Measurements from ENCODE around the gene CFAP57.
"Not testable (repeated sequence)": the region's sequence is repeated elsewhere in the genome, so short reads cannot be mapped to it uniquely, and the experiment has no call there.

CFAP57 gene

DNA sequence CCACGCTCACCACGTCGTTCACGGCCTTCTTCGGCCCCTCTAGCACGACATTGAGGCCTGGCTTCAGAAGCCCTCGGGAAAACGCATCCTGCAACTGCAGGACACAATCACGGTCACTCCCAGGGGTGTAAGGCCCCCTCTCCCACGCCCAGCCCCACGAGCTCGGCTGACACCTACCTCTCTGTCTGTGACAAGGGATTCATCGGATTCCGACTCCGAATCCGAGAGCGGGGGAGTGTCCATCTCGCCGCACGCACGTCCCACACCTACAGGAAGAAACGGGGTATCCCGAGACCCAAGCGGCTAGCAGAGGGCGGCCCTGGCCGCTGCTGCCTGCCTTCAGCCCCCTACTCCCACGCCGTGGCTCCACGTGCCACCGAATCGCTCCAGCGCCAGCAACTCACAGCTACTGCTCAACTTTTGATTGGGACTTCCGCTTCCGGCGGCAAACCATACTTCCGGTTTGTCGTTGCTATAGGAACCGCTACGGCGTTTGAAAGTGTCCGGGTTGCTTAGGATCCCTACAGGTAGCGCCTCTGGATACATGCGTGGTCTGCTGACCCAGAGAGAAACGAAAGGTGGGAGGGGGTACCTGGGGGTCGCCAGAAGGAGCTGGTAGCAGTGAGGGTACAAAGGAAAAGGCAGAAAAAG lies at the start of gene CFAP57, which contains the start of gene EBNA1BP2:
TSS of gene CFAP57 (plus strand) at position 455 of the 651 bp plus-strand sequence. CDS start 424 bp downstream, outside the sequence.
TSS of gene EBNA1BP2 (minus strand) at position 415 of the 651 bp plus-strand sequence. CDS start at position 243, 172 bp downstream.
- peak; percentile 76 to 84 for DNase-seq (ENCODE audit: low read depth in 2 of 2, low spot score in 1 of 2)

DNA sequence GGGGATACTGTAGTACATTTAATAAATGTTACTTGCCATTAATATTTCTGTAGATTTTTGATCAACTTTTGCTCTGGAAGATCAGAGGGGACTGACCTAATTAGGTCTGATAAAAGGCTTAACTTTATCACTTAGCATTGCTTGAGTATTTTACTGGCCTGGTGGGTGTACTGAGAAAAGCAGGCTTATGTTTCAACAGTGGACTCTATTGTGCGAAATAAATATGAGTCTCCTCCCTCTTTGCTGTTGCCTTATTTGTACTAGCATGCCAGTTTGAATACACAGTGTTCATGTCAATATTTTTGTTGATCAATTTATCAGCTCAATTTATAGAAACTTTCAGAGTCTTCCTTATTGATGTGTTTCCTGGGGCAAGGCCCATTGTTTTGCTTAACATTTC lies 49.1 kb upstream of the CFAP57 start:
- DNase-seq (ENCODE audit: low read depth in 2 of 2, low spot score in 1 of 2) = no peak

DNA sequence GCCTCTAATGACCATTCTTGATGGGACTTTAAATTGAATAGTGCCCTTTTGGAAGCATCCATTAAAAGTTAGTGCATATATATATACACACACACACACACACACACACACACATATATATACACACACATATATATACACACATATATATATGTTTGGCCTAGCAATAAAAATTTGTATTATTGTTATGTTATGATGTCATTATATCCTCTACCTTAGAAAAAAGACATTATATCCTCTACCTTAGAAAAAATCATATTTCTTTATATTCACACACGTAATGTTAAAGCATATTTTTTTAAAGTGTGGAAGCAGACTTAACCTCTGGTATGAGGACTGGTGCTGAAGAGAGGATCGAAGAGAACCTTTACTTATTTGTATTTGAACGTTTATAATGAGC lies 43.3 kb upstream of the CFAP57 start:
- DNase-seq (ENCODE audit: low read depth in 2 of 2, low spot score in 1 of 2) = no peak

DNA sequence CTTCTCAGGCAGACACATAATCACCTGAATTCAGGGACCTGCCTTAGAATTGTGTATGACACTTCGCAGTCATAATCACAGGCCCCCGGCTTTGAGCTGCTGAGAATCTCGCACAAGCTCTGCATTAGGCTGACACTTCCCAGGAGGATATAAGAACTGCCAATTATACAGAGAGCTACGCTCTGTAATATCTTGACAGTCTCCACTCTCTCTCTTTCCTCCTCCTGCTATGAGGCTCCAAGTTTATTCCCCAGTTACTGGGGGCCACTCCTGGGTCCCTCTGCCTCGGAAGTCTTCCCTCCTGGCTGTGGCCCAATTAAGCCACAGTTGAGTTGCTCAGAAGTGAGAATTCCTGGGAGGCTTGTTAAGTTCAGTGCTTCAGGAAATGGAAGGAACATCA lies 42.7 kb upstream of the CFAP57 start:
- DNase-seq (ENCODE audit: low read depth in 2 of 2, low spot score in 1 of 2) = no peak

DNA sequence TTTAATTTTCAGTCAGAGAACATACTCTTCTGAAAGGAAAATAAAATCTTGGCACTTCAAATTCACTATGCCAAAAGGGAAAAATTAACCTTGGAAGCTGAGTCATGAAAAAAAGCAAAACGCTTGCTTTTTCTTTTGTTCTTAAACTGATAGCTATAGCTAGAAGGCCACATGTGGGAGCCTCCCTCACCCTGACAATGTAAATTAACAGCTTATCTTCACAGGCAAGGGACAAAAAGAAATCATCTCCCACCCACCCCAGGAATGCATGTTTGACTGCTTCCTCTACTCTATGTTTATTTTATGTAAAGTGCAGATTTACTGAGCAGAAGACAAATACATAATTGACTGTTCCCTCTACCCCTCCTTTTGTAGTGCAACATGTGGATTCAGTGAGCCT lies 38.1 kb upstream of the CFAP57 start:
- no peak for DNase-seq (ENCODE audit: low read depth in 2 of 2, low spot score in 1 of 2)

DNA sequence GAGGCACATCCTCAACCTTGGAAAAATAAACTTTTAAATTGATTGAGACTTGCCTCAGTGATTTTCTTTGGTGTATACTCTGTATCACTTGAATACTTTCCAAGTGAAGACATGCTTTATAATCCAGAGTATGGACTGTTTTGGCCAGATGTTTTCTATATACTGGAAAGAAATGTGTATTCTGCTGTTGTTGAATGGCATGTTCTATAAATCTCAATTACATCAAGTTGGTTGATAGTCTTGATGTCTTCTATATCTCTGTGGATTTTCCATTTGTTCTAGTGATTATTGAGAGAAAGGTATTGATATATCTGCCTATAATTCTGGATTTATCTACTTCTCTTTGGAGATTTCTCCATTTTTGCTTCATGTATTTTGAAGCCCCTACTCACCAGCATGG lies 37.5 kb upstream of the CFAP57 start:
- no peak for DNase-seq (ENCODE audit: low read depth in 2 of 2, low spot score in 1 of 2)

DNA sequence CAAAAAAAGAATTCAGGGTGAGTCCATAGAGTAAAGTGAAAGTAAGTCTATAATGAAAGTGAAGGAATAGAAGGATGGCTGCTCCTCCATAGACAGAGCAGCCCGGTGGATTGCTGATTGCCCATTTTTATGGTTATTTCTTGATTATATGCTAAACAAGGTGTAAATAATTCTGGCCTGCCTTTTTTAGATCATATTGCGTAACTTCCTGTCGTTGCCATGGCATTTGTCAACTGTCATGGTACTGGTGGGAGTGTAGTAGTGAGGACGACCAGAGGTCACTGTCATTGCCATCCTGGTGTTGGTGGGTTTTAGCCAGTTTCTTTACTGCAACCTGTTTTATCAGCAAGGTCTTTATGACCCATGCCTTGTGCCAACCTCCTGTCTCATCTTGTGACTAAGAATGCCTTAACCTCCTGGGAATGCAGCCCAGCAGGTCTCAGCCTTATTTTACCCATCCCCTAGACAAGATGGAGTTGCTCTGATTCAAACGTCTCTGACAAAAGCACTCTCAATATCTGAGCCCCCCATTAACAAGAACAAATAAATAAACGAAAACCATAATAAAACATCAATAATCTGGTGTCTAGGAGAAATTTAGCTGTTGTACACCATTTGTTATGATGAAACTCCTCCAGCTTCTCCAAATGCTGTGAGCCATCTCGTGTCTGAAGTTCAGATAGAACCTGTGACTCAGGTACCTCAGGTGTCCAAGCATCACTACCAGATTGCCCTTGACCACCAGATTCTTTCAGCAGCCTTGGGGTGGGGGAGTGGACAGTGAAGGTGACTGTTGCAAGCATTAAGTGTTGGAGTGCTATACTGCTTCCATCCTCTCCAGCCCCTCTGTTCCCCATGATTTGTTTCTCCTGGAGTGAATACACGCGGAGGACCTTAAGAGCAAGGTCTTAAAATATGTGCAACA lies 36.0 kb upstream of the CFAP57 start:
- DNase-seq (ENCODE audit: low read depth in 2 of 2, low spot score in 1 of 2) = no peak

DNA sequence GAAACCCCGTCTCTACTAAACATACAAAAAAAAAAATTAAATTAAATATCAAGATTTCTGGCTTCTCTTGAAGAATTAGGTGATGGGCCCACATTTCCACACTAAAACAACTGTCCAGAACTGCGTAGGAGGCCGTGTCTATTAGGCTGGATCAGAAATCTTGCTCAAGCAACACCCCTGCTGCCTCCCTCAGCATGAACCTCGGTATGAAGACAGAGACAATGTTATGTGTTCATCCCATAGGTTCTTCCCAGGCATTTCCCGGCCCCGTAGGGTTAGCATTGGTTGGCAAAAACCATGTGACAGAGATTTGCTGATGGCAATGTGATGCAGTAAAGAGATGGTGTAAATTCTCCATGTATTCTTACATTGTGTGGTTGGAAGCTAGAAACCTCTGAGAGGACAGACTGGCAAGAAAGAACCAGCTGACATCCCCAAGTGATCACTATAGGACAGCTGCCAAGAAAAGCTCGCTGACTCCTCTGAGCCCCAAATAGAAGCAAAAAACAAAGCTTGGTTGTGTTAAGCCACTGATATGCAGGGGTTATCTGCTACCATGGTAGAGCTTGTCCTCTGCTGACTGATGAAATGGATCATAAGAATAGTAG lies 34.6 kb upstream of the CFAP57 start:
- DNase-seq (ENCODE audit: low read depth in 2 of 2, low spot score in 1 of 2) = no peak

DNA sequence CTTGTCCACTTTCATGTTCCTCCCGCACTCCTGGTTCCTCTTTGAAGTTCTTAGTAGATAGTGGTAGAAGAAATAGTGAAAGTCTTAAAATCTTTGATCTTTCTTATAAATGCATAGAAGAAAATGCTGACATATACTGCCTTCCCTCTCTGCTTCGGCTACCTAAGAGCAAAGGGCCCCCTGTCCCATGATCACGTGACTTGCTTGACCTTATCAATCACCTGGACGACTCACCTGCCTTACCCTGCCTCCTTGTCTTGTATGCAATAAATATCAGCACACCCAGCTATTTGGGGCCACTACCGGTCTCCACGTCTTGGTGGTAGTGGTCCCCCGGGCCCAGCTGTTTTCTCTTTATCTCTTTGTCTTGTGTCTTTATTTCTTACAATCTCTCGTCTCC lies 32.8 kb upstream of the CFAP57 start:
- DNase-seq (ENCODE audit: low read depth in 2 of 2, low spot score in 1 of 2) = not testable (repeated sequence)

DNA sequence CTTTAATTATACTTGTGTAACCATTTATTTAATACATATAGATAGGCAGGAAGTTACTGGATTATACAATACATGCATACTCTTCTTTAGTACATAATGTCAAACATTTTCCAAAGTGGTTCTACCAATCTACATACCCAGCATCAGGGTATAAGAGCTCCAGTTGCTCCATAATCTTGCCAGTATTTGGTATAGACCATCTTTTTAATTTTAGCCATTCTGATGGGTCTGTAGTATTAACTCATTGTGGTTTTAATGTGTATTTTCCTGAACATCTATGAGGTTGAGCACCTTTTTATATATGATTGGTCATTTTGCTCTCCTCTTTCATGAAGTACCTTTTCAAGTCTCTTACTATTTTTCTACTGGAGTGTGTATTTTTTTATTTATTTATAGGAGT lies 32.1 kb upstream of the CFAP57 start:
- DNase-seq (ENCODE audit: low read depth in 2 of 2, low spot score in 1 of 2) = no peak

DNA sequence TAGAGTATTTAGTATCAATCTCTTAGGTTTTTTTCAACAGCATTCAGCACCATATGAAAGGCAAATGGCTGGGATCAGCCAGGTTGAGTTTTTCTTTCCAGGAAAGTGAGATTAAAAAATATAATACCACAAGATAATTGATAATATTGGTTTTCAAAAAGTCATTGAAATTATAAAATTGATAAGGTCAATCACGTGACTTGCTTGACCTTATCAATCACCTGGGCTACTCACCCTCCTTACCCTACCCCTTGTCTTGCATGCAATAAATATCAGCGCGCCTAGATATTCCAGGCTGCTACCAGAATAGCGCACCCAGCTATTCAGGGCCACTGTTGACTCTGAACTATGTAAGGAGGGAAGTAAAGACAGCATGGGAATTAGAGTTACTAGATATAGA lies 31.5 kb upstream of the CFAP57 start:
- no peak for DNase-seq (ENCODE audit: low read depth in 2 of 2, low spot score in 1 of 2)

DNA sequence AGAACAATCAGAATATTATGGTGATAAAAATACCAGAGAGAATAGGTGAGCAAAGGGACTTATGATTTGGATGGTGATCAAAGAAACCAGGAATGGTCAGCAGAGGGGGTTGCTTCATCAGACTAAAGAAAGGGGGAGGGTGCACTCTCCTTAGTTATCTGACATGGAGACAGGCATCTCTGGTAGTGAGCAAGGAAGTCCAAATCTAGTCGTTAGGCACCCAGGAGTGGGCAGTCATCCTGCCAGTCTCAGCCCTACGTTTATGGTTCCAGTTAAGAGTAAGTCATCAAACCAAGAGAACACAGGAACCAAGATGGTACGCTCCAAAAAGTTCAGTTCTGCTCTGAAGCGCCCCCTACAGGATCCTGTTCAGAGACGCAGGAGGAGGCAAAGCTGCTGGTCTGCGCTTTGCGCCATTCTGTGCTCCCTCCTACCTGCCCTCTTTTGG lies 28.7 kb upstream of the CFAP57 start:
- DNase-seq (ENCODE audit: low read depth in 2 of 2, low spot score in 1 of 2) = no peak

DNA sequence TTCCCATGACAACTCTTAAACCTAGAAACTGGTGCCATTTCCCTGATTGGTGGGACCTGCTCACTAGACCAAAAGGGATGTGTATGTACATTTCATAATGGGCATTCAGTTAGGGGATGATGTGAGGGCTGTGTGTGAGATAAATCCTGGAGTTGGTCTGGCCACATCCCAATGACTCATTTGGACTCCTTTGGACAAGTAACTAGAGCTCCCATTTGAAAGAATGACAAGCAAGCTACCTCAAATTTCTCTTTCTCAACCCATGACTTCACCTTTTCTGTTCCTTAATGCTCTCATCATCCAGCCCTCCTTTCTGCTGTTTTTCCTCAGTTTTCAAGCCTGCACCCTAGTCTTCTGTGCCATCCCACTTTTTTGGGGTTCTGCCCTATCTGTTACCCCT lies 27.9 kb upstream of the CFAP57 start:
- DNase-seq (ENCODE audit: low read depth in 2 of 2, low spot score in 1 of 2) = no peak

DNA sequence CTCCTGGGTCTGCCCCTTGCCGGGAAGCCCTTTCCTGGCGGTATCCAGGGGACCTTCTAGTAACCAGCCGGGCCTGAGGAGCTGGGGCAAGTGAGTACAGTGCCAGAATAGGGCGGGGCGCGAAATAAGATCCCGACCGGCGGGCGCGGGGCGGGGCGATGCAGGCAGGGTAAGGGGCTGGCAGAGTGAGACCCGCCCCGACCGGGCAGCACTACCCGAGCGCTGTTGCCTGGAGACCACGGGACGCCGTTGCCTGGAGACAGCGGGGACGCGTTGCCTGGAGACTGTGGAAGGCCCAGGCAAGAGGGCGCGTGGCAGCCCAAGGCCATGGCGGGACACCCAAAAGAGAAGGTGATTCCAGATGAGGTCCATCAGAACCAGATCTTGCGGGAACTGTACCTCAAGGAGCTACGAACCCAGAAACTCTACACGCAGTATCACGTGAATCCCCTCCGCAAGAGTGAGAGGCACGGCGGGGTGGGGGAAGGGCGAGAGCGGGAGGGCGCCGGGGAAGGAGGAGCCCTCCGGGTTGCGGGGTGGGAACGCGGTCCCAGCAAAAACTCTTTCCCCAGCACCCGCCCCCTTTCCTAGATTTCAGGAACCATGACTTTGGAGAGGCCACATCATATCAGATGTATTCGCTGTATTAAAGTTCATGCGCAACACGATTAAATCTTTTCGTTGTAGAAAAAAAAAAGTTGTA lies 24.4 kb upstream of the CFAP57 start:
- no peak for DNase-seq (ENCODE audit: low read depth in 2 of 2, low spot score in 1 of 2)

DNA sequence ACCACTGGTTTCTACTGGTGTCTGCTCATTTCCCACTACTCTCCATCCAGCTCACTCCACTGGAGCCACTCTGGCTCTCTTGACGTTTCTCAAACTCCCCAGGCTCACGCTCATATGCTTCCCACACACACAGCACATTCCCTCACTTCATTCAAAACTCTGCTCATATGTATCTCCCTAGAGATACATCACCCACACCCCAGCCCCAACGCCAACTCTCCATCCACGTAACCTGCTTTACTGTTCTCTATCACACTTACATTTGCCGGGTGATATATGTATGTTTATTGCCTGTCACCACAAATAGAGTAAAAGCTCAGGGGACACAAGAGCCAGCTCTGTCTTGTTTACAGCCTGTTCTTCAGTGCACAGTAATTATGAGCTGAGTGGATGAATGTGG lies 22.2 kb upstream of the CFAP57 start:
- DNase-seq (ENCODE audit: low read depth in 2 of 2, low spot score in 1 of 2) = no peak

DNA sequence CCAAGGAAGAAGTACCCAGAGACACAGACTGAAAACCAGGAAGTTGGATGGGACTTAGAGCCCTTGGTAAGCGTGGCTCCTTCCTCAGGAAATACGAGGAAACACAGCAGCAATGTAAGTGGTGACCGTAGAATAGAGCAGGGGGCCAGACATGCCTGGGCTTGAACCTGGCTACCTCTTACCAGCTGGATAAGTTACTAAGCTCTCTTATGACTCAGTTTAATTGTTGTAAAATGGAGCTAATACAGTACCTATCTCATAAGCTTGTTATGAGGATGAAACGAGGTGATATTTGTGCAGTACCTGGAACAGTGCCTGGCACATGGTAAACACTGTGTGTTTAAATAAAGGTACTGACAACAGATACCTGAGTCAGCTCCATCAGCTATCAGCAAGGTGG lies 19.3 kb upstream of the CFAP57 start:
- DNase-seq (ENCODE audit: low read depth in 2 of 2, low spot score in 1 of 2) = no peak

DNA sequence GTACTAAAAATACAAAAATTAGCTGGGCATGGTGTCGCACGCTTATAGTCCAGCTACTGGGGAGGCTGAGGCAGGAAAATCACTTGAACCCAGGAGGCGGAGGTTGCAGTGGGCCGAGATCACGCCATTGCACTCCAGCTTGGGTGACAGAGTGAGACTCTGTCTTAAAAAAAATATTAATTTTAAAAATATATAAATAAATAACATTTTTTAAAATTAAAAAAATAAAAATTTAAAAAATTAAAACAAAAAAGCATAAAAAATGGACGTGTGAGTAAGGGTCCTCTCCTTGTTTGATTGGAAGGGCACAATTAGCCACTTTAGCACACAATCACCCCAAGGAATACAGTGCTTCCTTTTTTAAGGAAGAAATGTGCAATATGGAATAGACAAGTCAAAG lies 18.7 kb upstream of the CFAP57 start:
- DNase-seq (ENCODE audit: low read depth in 2 of 2, low spot score in 1 of 2) = no peak

DNA sequence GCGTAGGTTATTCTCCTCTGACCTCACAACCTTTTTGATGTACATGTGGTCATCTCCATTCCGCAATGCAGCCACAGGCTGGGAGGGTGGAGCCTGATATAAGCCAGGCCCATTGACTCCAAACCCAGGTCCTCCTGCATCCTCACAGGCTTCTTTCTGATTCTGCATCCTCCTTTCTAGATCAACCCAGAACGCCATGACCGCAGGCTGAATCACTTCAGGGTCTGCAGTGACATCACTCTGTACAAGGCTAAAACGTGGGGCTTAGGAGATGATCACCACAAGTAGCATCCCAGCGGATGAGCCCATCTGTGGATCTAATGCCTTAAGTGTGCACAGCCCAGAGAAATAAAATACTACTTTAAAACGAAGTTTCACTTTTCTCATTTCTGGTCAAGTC lies 16.1 kb upstream of the CFAP57 start:
- no peak for DNase-seq (ENCODE audit: low read depth in 2 of 2, low spot score in 1 of 2)

DNA sequence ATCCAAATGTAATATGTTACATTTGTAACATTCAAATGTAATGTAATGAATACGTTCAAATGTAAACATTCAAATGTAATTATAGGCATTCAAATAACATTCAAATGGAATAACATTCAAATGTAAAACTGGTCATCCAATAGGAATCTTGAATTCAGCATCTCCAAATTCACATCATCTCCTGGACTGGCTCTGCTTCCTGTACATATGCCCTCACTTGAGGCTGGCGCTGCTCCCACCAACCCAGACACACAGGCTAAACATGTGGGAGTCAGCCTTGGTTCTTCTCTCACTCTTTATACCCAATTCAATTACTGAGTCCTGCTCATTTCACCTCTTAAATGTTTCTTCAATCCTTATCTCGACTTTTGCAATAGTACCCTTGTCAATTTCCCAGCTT lies 7.0 kb upstream of the CFAP57 start:
- DNase-seq (ENCODE audit: low read depth in 2 of 2, low spot score in 1 of 2) = no peak

DNA sequence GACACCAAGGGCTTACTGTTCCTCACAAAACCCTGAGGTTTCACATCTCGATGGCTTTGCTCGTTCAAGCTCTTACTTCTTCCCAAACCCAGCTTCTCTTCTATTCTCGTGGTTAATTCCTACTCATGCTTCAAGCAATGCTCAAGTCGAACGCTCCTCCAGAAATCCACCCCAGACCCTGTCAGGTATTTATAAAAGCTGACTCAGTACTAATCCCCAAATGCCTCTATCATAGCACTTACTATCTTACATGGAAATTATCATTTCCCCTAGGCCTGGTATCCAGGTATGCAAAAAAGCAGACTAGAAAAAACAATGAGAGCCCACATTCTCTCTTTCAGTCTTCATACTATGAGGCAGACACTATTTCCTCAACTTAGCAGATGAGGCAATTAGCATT lies 6.4 kb upstream of the CFAP57 start:
- no peak for DNase-seq (ENCODE audit: low read depth in 2 of 2, low spot score in 1 of 2)

DNA sequence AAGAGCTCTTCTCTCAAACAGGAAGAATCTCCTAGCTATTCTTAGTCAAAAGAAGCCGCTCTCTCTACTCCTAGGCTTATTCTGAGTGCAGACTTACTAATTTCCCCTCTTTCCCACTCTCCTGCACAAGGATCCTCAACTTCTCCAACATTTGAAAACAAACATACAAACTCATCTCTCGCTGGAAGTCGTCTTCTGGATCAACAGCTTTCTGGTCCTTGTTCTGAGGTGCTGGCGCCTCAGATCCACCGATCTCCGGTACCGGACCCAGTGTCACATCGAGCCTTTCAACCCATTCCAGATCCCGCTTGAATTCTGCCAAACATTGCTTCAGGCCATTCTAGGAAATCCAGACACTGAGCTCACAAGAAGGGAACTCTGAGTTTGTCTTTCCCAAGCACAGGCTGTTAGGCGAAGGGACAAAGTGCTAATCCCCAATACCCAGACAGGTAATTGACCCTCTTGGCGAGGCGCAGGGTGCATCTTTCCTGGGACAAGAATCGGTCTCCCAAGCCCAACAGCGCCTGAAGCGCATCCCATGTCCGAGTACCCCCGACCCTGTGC lies 736 bp upstream of the CFAP57 start:
- DNase-seq (ENCODE audit: low read depth in 2 of 2, low spot score in 1 of 2) = no peak
